HG02763 (cell line): ENCODE data around the gene FHL1.
"Not testable (repeated sequence)": the region's sequence is repeated elsewhere in the genome, so short reads cannot be mapped to it uniquely, and the experiment has no call there.

Experiments
- ATAC-seq: cut with Tn5 transposase; IDR thresholded peaks from one replicate; pipeline ENCODE4 v1.9.1; 2021; ENCODE audit warnings: mild to moderate bottlenecking, moderate library complexity; ENCODE audit not compliant: unreplicated experiment

The FHL1 gene

GRCh38 chrX:136147315-136147901, at the start of gene FHL1:
Gene FHL1, plus strand, starts transcription at chrX:136147533.
- ATAC-seq, result no peak

- no peak for ATAC-seq
Observed at GRCh38 chrX:136097871-136098805, 49.2 kb upstream of the FHL1 start.

DNA sequence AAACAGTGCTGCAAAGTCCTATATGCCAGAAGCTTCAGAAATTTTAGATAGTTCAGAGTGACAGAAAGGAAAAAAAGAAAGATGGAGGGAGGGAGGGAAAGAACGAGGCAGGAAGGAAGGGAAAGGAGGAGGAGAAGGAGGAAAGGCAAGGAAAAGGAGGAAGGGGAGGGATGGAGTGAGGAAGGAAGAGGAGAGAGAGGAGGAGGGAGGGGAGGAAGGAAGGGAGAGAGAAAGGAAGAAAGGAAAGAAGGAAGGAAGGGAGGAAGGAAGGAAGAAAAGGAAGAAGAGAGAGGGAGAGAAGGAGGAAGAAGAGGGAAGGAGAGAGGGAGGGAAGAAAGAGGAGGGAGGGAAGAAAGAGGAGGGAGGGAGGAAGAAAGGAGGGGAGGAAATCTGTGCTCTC, 42.4 kb upstream of the FHL1 start:
- no peak for ATAC-seq

- no peak for ATAC-seq
Observed at GRCh38 chrX:136106920-136107528, 40.3 kb upstream of the FHL1 start.

GRCh38 chrX:136108905-136109304, 38.4 kb upstream of the FHL1 start:
- not testable (repeated sequence) for ATAC-seq

DNA sequence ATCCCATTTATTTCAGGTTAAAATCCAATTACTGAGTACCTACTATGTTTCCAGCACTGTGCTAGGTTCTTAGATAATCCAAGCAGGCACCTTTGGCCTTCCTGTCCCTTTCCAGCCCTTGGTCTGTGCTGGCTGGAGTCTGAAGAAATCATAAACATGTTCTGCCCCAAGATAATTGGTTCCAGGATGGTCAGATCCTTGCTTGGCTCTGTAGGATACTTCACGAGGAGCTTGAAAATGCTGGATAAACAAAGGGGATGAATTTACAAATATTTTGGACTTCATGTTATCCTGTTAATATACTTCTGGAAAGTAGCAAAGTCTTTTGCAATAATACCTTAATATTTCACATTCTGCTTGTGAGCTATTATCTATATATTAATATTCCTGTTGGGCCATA, 35.0 kb upstream of the FHL1 start:
- ATAC-seq, result no peak

DNA sequence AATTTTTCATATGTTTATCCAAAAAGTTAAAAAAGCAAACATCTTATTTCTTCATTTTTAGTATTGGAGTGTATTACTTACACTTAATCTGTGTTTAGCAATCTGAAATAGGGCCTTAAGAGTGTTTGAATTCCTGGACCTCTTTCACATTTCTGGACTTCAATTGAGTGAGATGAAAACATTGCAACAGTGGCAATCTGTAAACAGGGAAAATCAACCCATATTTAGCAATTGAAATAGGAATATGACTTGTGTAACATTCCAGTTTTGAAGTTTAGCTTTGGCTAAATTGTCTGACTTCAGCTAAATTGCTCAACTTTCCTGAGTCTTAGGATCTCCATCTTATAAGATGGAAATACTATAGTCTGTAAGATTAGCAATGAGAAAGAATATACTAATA, 34.6 kb upstream of the FHL1 start:
- no peak for ATAC-seq

GRCh38 chrX:136115126-136115903, 32.0 kb upstream of the FHL1 start:
- no peak for ATAC-seq

DNA sequence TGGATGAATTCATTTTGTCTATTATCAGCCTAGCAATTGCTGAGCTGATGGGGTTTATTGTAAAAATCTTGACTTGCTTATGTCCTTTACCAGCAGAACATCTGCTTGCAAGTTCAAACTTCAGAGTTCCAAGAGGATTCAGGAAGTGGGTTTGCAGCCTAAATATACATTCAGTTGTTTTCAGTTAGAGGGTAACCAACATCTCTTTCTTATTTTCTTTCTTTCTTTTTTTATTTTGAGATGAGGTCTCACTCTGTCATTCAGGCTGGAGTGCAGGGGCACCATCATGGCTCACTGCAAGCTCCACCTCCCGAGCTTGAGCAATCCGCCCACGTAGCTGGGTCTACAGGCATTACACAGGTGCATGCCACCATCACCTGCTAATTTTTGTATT, 31.4 kb upstream of the FHL1 start:
- no peak for ATAC-seq

GRCh38 chrX:136121788-136122187, 25.5 kb upstream of the FHL1 start:
- ATAC-seq, result no peak

- no peak for ATAC-seq
Observed at GRCh38 chrX:136122207-136122606, 25.1 kb upstream of the FHL1 start.

DNA sequence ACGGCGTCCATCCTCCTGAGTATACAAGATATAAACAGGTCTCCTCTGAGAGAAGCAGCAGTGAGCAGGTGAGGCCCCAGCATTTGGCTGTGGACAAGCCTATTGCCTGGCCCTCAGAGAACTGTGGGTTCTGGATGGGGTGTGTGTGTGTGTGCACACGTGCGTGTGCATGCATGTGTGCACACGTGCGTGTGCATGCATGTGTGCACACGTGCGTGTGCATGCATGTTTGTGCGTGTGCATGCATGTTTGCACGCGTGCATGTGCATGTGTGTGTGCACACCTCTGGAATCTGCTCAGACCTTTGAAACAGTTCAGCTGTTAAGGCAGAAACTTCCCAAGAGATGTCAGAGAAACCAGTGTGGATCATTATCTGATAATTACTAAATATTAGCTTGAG, 22.2 kb upstream of the FHL1 start:
- no peak for ATAC-seq

DNA sequence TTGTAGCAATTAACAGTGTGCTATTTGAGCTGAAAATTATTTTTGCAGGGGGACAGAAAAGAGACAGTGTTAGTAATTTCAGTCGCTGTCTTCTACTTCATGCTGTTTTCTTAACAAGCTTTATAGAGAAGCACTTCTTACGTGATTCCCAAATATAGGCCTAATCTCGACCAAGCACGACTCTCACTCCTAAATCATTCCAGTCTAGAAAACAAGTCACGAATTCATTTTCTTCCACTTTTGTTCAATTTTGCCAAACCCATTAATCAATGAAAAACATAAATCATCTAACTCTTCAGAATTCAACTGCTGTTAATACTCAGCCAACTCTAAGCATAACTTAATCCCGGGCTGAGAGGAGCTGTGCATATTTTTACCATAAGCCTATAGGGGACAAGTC, 21.0 kb upstream of the FHL1 start:
- no peak for ATAC-seq

DNA sequence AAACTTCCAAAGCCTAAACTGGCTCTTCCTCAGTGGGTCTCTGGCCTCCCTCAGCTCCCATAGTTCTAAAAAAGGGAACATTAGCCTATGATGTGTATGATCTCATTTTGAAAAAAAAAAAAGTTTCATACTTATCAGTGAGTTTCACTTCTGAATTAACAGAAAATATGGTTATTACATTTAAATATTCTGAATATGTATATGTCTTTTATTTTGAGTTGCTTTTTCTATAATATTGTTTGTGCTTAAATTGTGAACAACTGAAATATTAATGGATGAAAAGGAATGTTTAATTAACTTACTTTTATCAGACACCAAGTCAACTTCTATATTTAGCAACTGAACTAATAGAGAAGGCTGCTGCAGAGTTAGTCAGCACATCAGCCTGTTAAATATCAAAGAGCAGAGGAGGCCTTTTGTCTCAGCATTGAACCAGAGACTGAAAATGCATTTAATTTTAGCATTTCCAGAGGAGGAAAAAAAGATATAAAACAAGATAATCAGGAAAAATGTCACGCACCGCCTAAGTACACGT, 20.4 kb upstream of the FHL1 start:
- ATAC-seq, result no peak

- ATAC-seq, result no peak
Observed at GRCh38 chrX:136128743-136129142, 18.6 kb upstream of the FHL1 start.

- ATAC-seq, result no peak
Observed at GRCh38 chrX:136130931-136131833, 16.2 kb upstream of the FHL1 start.

DNA sequence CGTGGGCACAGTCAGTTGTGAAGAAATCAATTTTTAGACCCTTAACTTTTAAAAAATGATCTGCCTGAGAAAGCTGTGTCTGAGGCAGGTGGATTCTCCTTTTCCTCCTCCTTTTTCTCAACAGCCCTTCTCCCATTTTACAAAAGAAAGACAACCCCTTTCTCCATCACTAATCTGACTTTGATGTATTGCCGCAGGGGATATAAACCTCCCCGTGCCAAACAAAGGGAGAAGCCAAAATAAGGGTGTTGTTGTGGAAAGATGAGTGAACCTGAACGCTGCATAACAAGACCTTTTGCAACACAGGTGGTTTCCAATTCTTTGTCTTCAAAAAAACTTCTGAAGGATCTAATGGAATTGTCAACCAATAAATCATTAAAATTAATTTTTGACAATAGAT, 8.4 kb upstream of the FHL1 start:
- ATAC-seq, result no peak

GRCh38 chrX:136141569-136141968, 5.8 kb upstream of the FHL1 start:
- ATAC-seq, result no peak

DNA sequence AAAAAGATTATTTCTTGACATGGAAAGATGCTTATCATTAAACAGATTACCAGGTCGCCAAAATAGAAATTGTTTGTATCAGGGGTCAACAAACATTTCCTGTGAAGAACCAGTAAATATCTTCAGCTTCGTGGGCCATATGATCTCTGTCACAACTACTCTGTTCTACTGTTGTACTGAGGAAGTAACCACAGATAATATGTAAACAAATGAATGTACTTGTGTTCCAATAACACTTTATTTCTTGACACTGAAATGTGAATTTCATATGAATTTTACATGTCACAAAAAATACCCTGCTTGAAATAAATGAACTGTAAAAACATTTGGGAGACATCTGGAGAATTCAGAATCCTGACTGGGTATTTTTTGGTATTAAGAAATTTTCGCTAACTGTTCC, 4.7 kb upstream of the FHL1 start:
- ATAC-seq, result no peak

DNA sequence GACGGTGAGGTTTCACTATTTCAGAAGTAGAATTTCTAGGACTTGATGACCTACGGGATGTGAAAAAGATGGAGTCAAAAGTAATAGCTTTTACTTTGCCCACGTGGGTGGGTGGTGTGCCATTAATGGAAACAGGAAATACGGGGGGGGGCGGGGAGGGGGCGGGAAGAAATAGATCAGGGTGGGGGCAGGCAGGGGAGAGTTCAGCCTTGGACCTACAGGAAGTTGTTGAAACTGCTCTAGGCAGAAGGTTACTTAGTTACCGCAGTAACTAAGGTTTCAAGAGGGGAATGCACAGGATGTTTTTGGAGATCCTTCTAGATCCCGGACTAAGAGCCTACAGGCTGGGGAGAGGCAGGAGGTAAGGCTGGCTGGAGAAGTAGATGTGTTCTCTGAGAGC, 3.6 kb upstream of the FHL1 start:
- no peak for ATAC-seq
